Right renal pelvis (tissue), 4 donors: ENCODE measurements around the gene BIRC3. TPM values are rescaled to one million over a fixed set of nuclear protein-coding genes. Genes with fewer than 3 reads are reported as not detected.

Source experiments
- DNase-seq, 4 donors: peaks; one replicate each; pipeline ENCODE4 v3.0.0-alpha.2; 2013; ENCODE audit warnings: low read depth in 4 of 4, low spot score in 3 of 4, missing footprints in 1 of 4
- polyA plus RNA-seq, 4 donors: library from polyadenylated mRNA; unstranded; fragments of 120-200 nt; gene quantifications; one replicate each; pipeline ENCODE4 v1.2.1, GENCODE V29; 2013; ENCODE audit not compliant: insufficient read length in 4 of 4

Gene BIRC3
- polyA plus RNA-seq, result 1 to 10 TPM; 1.2 to 1.7 (median 1.5) TPM

GRCh38 chr11:102317099-102317767 is at the start of gene BIRC3:
Gene BIRC3 (plus strand): TSS chr11:102317484. CDS start chr11:102324510, 7,026 bp downstream.
- DNase-seq, result peak in 2 of 4 donors; percentile 8 to 48

- no peak for DNase-seq
Observed at GRCh38 chr11:102267609-102268008, 49.7 kb upstream of the BIRC3 start.

- DNase-seq, result peak; percentile 57 to 79 (median 74)
Observed at GRCh38 chr11:102268083-102268984, 49.0 kb upstream of the BIRC3 start.

- DNase-seq, result no peak
Observed at GRCh38 chr11:102268985-102269470, 48.3 kb upstream of the BIRC3 start.

- DNase-seq, result no peak
Observed at GRCh38 chr11:102269927-102270326, 47.4 kb upstream of the BIRC3 start.

GRCh38 chr11:102272047-102272824 is 45.0 kb upstream of the BIRC3 start:
- DNase-seq, result no peak

- DNase-seq, result no peak
Observed at GRCh38 chr11:102274628-102275027, 42.7 kb upstream of the BIRC3 start.

GRCh38 chr11:102276362-102276761 is 40.9 kb upstream of the BIRC3 start:
- no peak for DNase-seq

- DNase-seq, result no peak
Observed at GRCh38 chr11:102276783-102277182, 40.5 kb upstream of the BIRC3 start.

- DNase-seq, result no peak
Observed at GRCh38 chr11:102279641-102280170, 37.6 kb upstream of the BIRC3 start.

- DNase-seq, result no peak
Observed at GRCh38 chr11:102280245-102280833, 36.9 kb upstream of the BIRC3 start.

- no peak for DNase-seq
Observed at GRCh38 chr11:102283116-102283485, 34.2 kb upstream of the BIRC3 start.

- no peak for DNase-seq
Observed at GRCh38 chr11:102284008-102284407, 33.3 kb upstream of the BIRC3 start.

GRCh38 chr11:102286292-102286691 is 31.0 kb upstream of the BIRC3 start:
- DNase-seq, result no peak

GRCh38 chr11:102287964-102288724 is 29.1 kb upstream of the BIRC3 start:
- peak in 2 of 4 donors; percentile 51 to 59 for DNase-seq

GRCh38 chr11:102288725-102289083 is 28.6 kb upstream of the BIRC3 start:
- no peak for DNase-seq

- DNase-seq, result no peak
Observed at GRCh38 chr11:102289592-102289991, 27.7 kb upstream of the BIRC3 start.

- no peak for DNase-seq
Observed at GRCh38 chr11:102291831-102292230, 25.5 kb upstream of the BIRC3 start.

- DNase-seq, result no peak
Observed at GRCh38 chr11:102292933-102293332, 24.4 kb upstream of the BIRC3 start.
